Keratinocyte (primary cell): ENCODE data around the gene LBP. TPM values are rescaled to one million over a fixed set of nuclear protein-coding genes. Genes with fewer than 3 reads are reported as not detected.

ENCODE experiments used
- DNase-seq: peaks from one replicate; pipeline ENCODE4 v3.0.0-alpha.2; 2011; ENCODE audit warnings: low read depth, missing footprints, low spot score
- FAIRE-seq: peaks from 2 replicates; lab custom pipeline; 2011; peaks lifted over from hg19 to GRCh38; lab: Jason Lieb, UNC
- H2AFZ ChIP-seq: 2 replicates; pipeline ENCODE4 v1.6.0; 2012; ENCODE audit warnings: low read length, control low read depth, inconsistent platforms; ENCODE audit not compliant: control insufficient read depth
- H3K27ac ChIP-seq: 2 replicates; pipeline ENCODE4 v1.5.1; 2011; ENCODE audit warnings: low read length; ENCODE audit not compliant: control insufficient read depth, insufficient read depth
- H3K27me3 ChIP-seq: 3 replicates; pipeline ENCODE4 v1.6.0; 2011; ENCODE audit warnings: low read length; ENCODE audit not compliant: control insufficient read depth, insufficient read depth; ENCODE audit errors: extremely low read depth
- H3K36me3 ChIP-seq, 2 experiments: 2 replicates in 1 of 2; 3 replicates in 1 of 2; pipeline ENCODE4 v1.5.1; 2011; ENCODE audit warnings: low read length in 2 of 2, mild to moderate bottlenecking in 1 of 2; ENCODE audit not compliant: control insufficient read depth in 2 of 2, insufficient read depth in 2 of 2; ENCODE audit errors: extremely low read depth in 1 of 2
- H3K4me1 ChIP-seq: 3 replicates; pipeline ENCODE4 v1.5.1; 2011; ENCODE audit warnings: low read length; ENCODE audit not compliant: control insufficient read depth, insufficient read depth; ENCODE audit errors: extremely low read depth
- H3K4me2 ChIP-seq: 3 replicates; pipeline ENCODE4 v1.6.0; 2011; ENCODE audit warnings: low read depth, low read length; ENCODE audit not compliant: control insufficient read depth, insufficient read depth; ENCODE audit errors: extremely low read depth
- H3K4me3 ChIP-seq, 3 experiments: fragments of 200-600 bp in 1 of 3; sonication (generic) in 1 of 3; 2 replicates in 2 of 3; 3 replicates in 1 of 3; pipeline ENCODE4 v1.5.1; 2011 to 2016; ENCODE audit warnings: low read length in 3 of 3, mild to moderate bottlenecking in 3 of 3, control low read depth in 2 of 3, inconsistent platforms in 1 of 3, low read depth in 1 of 3, mixed read lengths in 1 of 3, mixed run types in 1 of 3, moderate library complexity in 1 of 3; ENCODE audit not compliant: control insufficient read depth in 2 of 3, insufficient read depth in 2 of 3; ENCODE audit errors: extremely low read depth in 1 of 3
- H3K79me2 ChIP-seq: 2 replicates; pipeline ENCODE4 v1.6.0; 2012; ENCODE audit warnings: low read length; ENCODE audit not compliant: control insufficient read depth, insufficient read depth
- H3K9ac ChIP-seq: 3 replicates; pipeline ENCODE4 v1.6.0; 2011; ENCODE audit warnings: low read length; ENCODE audit not compliant: control insufficient read depth, insufficient read depth; ENCODE audit errors: extremely low read depth
- H3K9me1 ChIP-seq: 3 replicates; pipeline ENCODE4 v1.6.0; 2011; ENCODE audit warnings: low read length; ENCODE audit not compliant: control insufficient read depth, insufficient read depth; ENCODE audit errors: extremely low read depth
- H3K9me3 ChIP-seq: 2 replicates; pipeline ENCODE4 v1.5.1; 2012; ENCODE audit warnings: low read depth, low read length; ENCODE audit not compliant: control insufficient read depth
- H4K20me1 ChIP-seq: 3 replicates; pipeline ENCODE4 v1.6.0; 2011; ENCODE audit warnings: low read length; ENCODE audit not compliant: control insufficient read depth, insufficient read depth; ENCODE audit errors: extremely low read depth
- CTCF ChIP-seq, 3 experiments: IDR thresholded peaks in 1 of 3; conservative IDR thresholded peaks in 1 of 3; optimal IDR thresholded peaks in 1 of 3; 2 replicates in 2 of 3; 3 replicates in 1 of 3; pipeline versions ENCODE3 to v1.5.1; 2011; ENCODE audit warnings: low read length in 3 of 3, mild to moderate bottlenecking in 3 of 3, moderate library complexity in 2 of 3, control low read depth in 1 of 3, inconsistent platforms in 1 of 3; ENCODE audit not compliant: insufficient read depth in 2 of 3; ENCODE audit errors: extremely low read depth in 1 of 3
- EZH2 ChIP-seq: IDR thresholded peaks from one replicate; pipeline ENCODE4 v1.6.1; 2012; ENCODE audit warnings: inconsistent platforms, mild to moderate bottlenecking, low read length, moderate library complexity
- dilution Hi-C: fragments of 300-500 bp; cut with MboI; formaldehyde crosslinking; loops from one replicate; pipeline ENCODE4 v1.7.0; 2020; ENCODE audit warnings: low sequenced_read_pairs; ENCODE audit not compliant: extremely low pct_ligation_motif_present
- polyA plus RNA-seq, 5 experiments: library from polyadenylated mRNA; depleted of rRNA in 3 of 5; stranded (reverse) in 3 of 5; stranded (forward) in 1 of 5; unstranded in 1 of 5; fragments of >200 nt; gene quantifications; 1 replicate in 1 of 5; 2 replicates in 3 of 5; 3 replicates in 1 of 5; pipeline versions ENCODE4 v1.2.1 to v1.2.3, GENCODE V29; 2011 to 2012; ENCODE audit warnings: missing spikeins in 2 of 5, low read depth in 1 of 5, low replicate concordance in 1 of 5

Gene LBP
- polyA plus RNA-seq, 1 donor (not counting 4 experiments of a cell fraction or from before 2014, with no cell fraction given) = not detected

DNA sequence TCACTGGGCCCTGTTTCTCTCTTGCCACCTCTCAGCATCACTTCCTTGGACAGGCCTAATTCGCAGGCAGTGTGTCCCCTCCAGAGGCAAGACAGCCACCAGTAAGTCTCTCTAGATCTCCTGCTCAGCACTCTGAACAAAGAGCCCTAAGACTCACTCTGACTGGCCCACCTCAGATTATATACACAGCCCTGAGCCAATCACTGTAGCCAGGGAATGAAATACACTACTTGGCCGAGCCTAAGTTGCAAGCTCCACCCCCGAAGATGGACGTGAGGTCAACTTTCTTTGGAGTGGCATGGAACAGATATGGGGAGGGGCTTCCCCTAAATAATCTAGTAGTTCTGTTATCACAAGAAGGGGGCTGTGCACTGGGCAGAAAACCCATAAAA, 38.2 kb upstream of the LBP start:
- Histone ChIP-seq H3K9ac (no peak overlapping the region), H3K9me3 (no peaks in the 10 kb centered on the region), H3K4me3 (no peak overlapping the region), H4K20me1 (no peaks in the 10 kb centered on the region), H2AFZ (no peak overlapping the region), H3K36me3 (no peaks in the 10 kb centered on the region), H3K79me2 (no peaks in the 10 kb centered on the region), H3K4me1 (peaks cover 12% of the 10 kb centered on the region), H3K27ac (no peak overlapping the region), H3K27me3 (peaks cover 25% of the 10 kb centered on the region), H3K9me1 (peaks cover 2% of the 10 kb centered on the region), H3K4me2 (no peak overlapping the region)
- dilution Hi-C loops = no loop called here
- no peak for TF ChIP-seq EZH2
- TF ChIP-seq CTCF (optimal IDR thresholded peaks at IDR 0.05 in 1 of 3, IDR thresholded peaks at IDR 0.05 in 1 of 3, conservative IDR thresholded peaks at IDR 0.05 in 1 of 3; ENCODE audit: extremely low read depth in 1 of 3, insufficient read depth in 2 of 3, low read length in 3 of 3) = no peak
- no peak for FAIRE-seq
- DNase-seq = no peak

DNA sequence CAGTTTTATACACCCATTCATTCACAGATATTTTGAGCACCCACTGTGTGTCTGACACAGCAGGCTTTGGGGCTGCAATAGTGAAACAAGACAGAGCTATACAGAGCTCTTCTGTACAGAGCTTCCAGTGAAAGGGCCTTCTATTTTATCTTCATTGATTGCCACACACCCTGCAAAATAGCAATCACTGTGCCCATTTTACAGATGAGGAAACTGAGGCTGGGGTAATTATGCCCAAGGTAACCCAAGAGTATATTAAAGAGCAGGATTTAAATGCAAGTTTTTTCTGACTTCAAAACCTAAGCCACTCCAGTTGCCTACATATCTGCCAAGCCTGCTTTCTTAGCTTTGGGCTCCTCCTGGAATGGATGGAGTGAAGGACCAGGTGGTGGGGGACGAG, 37.8 kb upstream of the LBP start:
- Histone ChIP-seq H3K27ac (no peak overlapping the region), H3K79me2 (no peaks in the 10 kb centered on the region), H3K9ac (no peak overlapping the region), H3K4me1 (peaks cover 12% of the 10 kb centered on the region), H3K4me3 (no peak overlapping the region), H3K36me3 (no peaks in the 10 kb centered on the region), H3K4me2 (no peak overlapping the region), H3K9me3 (no peaks in the 10 kb centered on the region), H3K27me3 (peaks cover 25% of the 10 kb centered on the region), H2AFZ (no peak overlapping the region), H4K20me1 (no peaks in the 10 kb centered on the region), H3K9me1 (peaks cover 2% of the 10 kb centered on the region)
- dilution Hi-C loops = no loop called here
- DNase-seq (no peak), FAIRE-seq (no peak)
- TF ChIP-seq CTCF (optimal IDR thresholded peaks at IDR 0.05 in 1 of 3, IDR thresholded peaks at IDR 0.05 in 1 of 3, conservative IDR thresholded peaks at IDR 0.05 in 1 of 3; ENCODE audit: extremely low read depth in 1 of 3, insufficient read depth in 2 of 3, low read length in 3 of 3) = no peak
